ENCODE results near the gene MRPL43.

The MRPL43 gene

DNA sequence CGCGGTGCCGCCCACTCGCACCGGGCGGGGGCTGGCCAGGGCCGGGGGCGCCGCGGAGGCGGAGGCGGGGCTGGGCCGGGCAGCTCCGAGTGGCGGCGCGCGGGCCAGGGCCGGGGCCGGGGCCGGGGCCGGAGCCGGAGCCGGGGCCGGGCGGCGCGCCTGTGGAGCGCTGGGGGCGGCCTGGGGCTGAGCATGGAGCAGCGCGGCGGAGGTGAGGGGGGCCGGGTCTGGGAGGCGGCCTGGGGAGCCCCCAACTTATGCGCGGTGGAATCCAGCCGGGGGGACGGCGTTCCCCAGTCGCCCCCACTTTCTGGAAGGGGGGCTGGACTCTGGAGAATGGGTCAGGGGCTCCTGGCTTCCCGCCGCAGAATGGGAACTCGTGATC, 12.4 kb upstream of the MRPL43 start, which contains the start of gene LZTS2:
Gene LZTS2 (plus strand): TSS at position 67 of the 385 bp plus-strand sequence. CDS start 2,731 bp downstream, outside the sequence.
- no peak for ATAC-seq
- TF ChIP-seq GLIS3 (CRISPR knock-in tag; IDR thresholded peaks at IDR 0.05) (no peak), ZNF565 (CRISPR knock-in tag; conservative IDR thresholded peaks at IDR 0.05; ENCODE audit: low read depth) (no peak), ZC3H10 (CRISPR knock-in tag; IDR thresholded peaks at IDR 0.05) (no peak), ISL1 (CRISPR knock-in tag; IDR thresholded peaks at IDR 0.05) (no peak)

DNA sequence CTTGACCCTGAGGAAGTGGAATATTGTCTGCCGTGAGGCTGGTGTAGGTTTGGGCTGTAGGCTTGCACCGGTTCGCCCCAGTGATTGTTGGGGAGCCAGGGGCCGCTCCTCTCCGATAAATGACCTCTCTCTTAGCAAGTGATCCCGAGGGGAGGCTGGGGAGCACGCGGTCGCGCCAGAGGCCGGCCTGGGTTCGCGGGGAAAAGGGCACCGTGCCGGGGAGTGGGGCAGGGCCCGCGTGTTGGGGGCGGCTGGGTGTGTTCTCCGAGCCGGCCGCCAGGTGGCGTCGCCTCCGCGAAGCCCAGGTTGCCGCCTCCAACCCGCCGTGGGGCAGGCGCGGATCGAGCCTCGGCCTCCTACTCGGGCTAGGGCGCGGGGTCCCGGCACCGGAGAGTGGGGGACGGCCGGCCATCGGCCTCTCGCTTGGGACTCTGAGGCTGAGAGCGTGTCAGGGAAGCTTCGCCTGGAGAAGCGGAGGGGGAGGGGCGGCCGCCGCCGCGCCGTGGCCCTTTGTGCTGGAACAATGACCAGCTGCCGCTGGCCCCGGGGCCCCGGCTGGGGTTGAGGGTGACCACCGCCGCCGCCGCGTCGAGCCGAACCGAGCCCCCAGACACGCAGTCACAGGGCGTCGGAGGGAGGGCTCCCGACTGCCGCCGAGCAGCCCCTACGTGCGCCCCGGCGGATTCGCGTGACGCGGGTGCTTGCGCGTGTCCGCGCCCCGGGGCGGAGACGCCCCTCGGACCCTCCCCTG, 11.9 kb upstream of the MRPL43 start:
- TF ChIP-seq GLIS3 (CRISPR knock-in tag; IDR thresholded peaks at IDR 0.05) (0 out of 2 replicates have a peak, but pooled peaks have one; percentile 35), CSDC2 (CRISPR knock-in tag; IDR thresholded peaks at IDR 0.05) (no peak), ARNTL (CRISPR knock-in tag; IDR thresholded peaks at IDR 0.05; ENCODE audit: borderline replicate concordance, low read depth) (no peak), ZFP30 (CRISPR knock-in tag; IDR thresholded peaks at IDR 0.05) (peak; percentile 27; the same call in 1 of the 2 replicates), BACH2 (CRISPR knock-in tag; IDR thresholded peaks at IDR 0.05; ENCODE audit: borderline replicate concordance) (no peak)
- peak; percentile 57 for ATAC-seq

DNA sequence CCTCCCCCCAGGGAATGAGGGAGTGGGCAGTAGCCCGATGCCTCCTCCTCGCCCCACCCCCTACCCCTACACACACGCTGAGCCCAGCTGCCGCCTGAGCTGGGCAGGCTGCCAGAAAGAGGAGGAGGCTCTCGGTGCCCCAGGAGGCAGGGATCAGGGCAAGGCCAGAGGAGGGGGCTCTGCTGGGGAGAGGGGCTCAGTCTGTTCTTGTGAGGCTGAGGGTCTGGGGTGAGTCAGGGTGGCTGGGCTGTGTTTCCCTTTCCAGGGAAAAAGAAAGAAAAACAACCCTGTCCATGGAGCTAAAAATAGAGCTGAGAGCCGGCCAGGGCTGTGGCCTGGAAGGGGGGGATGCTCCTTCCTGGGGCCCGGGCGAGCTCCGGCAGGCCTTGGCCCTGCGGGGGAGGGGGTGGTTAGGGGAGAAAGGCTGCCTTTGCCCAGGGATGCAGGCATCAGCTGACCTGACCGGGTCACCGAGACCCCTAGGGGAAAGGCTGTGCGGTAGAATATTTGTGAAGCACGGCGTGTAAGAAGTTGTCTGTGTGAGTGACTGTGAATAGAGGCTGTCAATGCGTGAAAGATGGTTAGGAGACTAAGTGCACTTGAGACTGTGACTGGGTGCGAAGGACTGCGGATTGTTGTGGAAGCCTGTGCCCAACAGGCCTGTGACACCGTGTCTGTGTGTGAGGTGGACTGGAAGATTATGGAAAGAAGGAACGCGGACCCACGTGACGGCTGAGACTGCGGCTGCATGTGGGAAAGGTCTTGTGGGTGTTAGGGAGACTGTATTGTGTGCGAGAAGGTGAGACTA, 11.1 kb upstream of the MRPL43 start:
- TF ChIP-seq TOX (CRISPR knock-in tag; IDR thresholded peaks at IDR 0.05; ENCODE audit: borderline replicate concordance) (no peak), TCF4 (CRISPR knock-in tag; IDR thresholded peaks at IDR 0.05; ENCODE audit: borderline replicate concordance) (peak; percentile 14; the same call in 1 of the 2 replicates), RARB (CRISPR knock-in tag; IDR thresholded peaks at IDR 0.05) (no peak), ZNF565 (CRISPR knock-in tag; conservative IDR thresholded peaks at IDR 0.05; ENCODE audit: low read depth) (no peak), SNAI2 (CRISPR knock-in tag; IDR thresholded peaks at IDR 0.05) (no peak), CSDC2 (CRISPR knock-in tag; IDR thresholded peaks at IDR 0.05) (no peak), ISL1 (CRISPR knock-in tag; IDR thresholded peaks at IDR 0.05) (no peak)
- TF ChIP-seq, protein P1, sequence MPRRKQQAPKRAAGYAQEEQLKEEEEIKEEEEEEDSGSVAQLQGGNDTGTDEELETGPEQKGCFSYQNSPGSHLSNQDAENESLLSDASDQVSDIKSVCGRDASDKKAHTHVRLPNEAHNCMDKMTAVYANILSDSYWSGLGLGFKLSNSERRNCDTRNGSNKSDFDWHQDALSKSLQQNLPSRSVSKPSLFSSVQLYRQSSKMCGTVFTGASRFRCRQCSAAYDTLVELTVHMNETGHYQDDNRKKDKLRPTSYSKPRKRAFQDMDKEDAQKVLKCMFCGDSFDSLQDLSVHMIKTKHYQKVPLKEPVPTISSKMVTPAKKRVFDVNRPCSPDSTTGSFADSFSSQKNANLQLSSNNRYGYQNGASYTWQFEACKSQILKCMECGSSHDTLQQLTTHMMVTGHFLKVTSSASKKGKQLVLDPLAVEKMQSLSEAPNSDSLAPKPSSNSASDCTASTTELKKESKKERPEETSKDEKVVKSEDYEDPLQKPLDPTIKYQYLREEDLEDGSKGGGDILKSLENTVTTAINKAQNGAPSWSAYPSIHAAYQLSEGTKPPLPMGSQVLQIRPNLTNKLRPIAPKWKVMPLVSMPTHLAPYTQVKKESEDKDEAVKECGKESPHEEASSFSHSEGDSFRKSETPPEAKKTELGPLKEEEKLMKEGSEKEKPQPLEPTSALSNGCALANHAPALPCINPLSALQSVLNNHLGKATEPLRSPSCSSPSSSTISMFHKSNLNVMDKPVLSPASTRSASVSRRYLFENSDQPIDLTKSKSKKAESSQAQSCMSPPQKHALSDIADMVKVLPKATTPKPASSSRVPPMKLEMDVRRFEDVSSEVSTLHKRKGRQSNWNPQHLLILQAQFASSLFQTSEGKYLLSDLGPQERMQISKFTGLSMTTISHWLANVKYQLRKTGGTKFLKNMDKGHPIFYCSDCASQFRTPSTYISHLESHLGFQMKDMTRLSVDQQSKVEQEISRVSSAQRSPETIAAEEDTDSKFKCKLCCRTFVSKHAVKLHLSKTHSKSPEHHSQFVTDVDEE (CRISPR knock-in tag; IDR thresholded peaks at IDR 0.05) = no peak
- TF ChIP-seq, protein P2, sequence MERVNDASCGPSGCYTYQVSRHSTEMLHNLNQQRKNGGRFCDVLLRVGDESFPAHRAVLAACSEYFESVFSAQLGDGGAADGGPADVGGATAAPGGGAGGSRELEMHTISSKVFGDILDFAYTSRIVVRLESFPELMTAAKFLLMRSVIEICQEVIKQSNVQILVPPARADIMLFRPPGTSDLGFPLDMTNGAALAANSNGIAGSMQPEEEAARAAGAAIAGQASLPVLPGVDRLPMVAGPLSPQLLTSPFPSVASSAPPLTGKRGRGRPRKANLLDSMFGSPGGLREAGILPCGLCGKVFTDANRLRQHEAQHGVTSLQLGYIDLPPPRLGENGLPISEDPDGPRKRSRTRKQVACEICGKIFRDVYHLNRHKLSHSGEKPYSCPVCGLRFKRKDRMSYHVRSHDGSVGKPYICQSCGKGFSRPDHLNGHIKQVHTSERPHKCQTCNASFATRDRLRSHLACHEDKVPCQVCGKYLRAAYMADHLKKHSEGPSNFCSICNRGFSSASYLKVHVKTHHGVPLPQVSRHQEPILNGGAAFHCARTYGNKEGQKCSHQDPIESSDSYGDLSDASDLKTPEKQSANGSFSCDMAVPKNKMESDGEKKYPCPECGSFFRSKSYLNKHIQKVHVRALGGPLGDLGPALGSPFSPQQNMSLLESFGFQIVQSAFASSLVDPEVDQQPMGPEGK (CRISPR knock-in tag; IDR thresholded peaks at IDR 0.05; ENCODE audit: borderline replicate concordance) = 0 out of 2 replicates have a peak, but pooled peaks have one; percentile 14
- peak; percentile 55 for ATAC-seq

DNA sequence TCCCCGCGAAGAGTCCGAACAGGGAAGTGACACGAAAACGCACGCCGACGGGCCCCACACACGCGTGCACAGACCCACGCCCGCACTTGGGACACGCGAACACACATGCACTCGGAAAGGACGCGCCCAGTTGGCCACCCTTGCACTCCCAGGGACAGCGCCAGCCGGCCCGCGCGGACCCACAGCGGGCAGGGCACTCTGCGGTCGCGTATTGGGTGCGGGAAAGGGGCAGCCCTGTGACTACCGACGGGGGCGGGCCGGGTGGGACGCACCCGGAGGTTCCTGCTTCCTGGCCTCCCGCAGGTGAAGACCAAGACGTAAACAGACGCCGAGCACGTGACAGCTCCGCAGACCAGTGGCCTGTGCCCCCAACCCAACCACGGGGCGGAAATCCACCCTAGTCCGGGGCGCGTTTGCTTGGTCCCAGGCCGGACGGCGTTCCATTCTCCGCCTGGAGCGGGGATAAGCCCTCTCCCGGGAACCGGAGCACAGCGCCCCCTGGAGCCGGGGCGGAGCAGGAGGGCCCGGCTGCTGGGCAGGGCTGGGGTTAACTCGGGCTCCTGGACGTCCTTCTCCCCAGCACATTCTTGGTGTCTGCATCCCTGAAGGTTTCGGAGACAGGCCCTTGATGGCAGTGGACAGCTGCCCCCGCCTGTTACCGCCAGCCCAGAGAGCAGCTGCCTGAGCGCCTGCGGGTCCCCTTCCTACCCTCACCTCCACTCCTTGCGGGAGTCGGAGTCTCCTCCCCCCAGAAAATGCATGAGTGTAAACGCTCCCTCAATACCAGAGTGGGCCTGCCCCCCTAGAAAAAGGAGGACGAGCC, 10.3 kb upstream of the MRPL43 start:
- peak; percentile 71 for ATAC-seq
- TF ChIP-seq GLIS3 (CRISPR knock-in tag; IDR thresholded peaks at IDR 0.05) = no peak
- no peak for TF ChIP-seq BACH2 (CRISPR knock-in tag; IDR thresholded peaks at IDR 0.05; ENCODE audit: borderline replicate concordance)
- TF ChIP-seq OSR1 (CRISPR knock-in tag; IDR thresholded peaks at IDR 0.05) = no peak
- no peak for TF ChIP-seq CSDC2 (CRISPR knock-in tag; IDR thresholded peaks at IDR 0.05)
- TF ChIP-seq ZNF8 (CRISPR knock-in tag; IDR thresholded peaks at IDR 0.05) = no peak
- TF ChIP-seq, protein P3, sequence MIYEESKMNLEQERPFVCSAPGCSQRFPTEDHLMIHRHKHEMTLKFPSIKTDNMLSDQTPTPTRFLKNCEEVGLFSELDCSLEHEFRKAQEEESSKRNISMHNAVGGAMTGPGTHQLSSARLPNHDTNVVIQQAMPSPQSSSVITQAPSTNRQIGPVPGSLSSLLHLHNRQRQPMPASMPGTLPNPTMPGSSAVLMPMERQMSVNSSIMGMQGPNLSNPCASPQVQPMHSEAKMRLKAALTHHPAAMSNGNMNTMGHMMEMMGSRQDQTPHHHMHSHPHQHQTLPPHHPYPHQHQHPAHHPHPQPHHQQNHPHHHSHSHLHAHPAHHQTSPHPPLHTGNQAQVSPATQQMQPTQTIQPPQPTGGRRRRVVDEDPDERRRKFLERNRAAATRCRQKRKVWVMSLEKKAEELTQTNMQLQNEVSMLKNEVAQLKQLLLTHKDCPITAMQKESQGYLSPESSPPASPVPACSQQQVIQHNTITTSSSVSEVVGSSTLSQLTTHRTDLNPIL (CRISPR knock-in tag; IDR thresholded peaks at IDR 0.05; ENCODE audit: low read depth) = no peak
- TF ChIP-seq ZFP3 (CRISPR knock-in tag; IDR thresholded peaks at IDR 0.05) = peak; percentile 94
- no peak for TF ChIP-seq ZC3H10 (CRISPR knock-in tag; IDR thresholded peaks at IDR 0.05)
- TF ChIP-seq, protein P4, sequence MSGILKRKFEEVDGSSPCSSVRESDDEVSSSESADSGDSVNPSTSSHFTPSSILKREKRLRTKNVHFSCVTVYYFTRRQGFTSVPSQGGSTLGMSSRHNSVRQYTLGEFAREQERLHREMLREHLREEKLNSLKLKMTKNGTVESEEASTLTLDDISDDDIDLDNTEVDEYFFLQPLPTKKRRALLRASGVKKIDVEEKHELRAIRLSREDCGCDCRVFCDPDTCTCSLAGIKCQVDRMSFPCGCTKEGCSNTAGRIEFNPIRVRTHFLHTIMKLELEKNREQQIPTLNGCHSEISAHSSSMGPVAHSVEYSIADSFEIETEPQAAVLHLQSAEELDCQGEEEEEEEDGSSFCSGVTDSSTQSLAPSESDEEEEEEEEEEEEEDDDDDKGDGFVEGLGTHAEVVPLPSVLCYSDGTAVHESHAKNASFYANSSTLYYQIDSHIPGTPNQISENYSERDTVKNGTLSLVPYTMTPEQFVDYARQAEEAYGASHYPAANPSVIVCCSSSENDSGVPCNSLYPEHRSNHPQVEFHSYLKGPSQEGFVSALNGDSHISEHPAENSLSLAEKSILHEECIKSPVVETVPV (CRISPR knock-in tag; IDR thresholded peaks at IDR 0.05) = no peak
